Measurements from ENCODE around the gene TSACC.

The TSACC gene

GRCh38 chr1:156379420-156380165 lies 41.3 kb downstream of the TSACC start:
- TF ChIP-seq GATA2 (IDR thresholded peaks at IDR 0.05; ENCODE audit: low read depth, low read length) (peak; percentile 46; the same call in 1 of the 2 replicates), GATA3 (IDR thresholded peaks at IDR 0.05; ENCODE audit: low read depth, low read length) (no peak)

GRCh38 chr1:156382561-156382960 lies 44.2 kb downstream of the TSACC start:
- TF ChIP-seq GATA3 (IDR thresholded peaks at IDR 0.05; ENCODE audit: low read depth, low read length) (no peak), GATA2 (IDR thresholded peaks at IDR 0.05; ENCODE audit: low read depth, low read length) (no peak)

- no peak for TF ChIP-seq GATA2 (IDR thresholded peaks at IDR 0.05; ENCODE audit: low read depth, low read length)
- no peak for TF ChIP-seq GATA3 (IDR thresholded peaks at IDR 0.05; ENCODE audit: low read depth, low read length)
These were observed 44.7 kb downstream of the TSACC start for GRCh38 chr1:156383023-156383422.

GRCh38 chr1:156384007-156384406 lies 45.7 kb downstream of the TSACC start:
- no peak for TF ChIP-seq GATA3 (IDR thresholded peaks at IDR 0.05; ENCODE audit: low read depth, low read length)

GRCh38 chr1:156384658-156385057 lies 46.3 kb downstream of the TSACC start:
- TF ChIP-seq GATA2 (IDR thresholded peaks at IDR 0.05; ENCODE audit: low read depth, low read length) (no peak), GATA3 (IDR thresholded peaks at IDR 0.05; ENCODE audit: low read depth, low read length) (no peak)

GRCh38 chr1:156385534-156386031 lies 47.3 kb downstream of the TSACC start:
- no peak for TF ChIP-seq GATA3 (IDR thresholded peaks at IDR 0.05; ENCODE audit: low read depth, low read length)
- no peak for TF ChIP-seq GATA2 (IDR thresholded peaks at IDR 0.05; ENCODE audit: low read depth, low read length)

- no peak for TF ChIP-seq GATA2 (IDR thresholded peaks at IDR 0.05; ENCODE audit: low read depth, low read length)
- TF ChIP-seq GATA3 (IDR thresholded peaks at IDR 0.05; ENCODE audit: low read depth, low read length): no peak
These were observed 48.0 kb downstream of the TSACC start for GRCh38 chr1:156386134-156386901.

- TF ChIP-seq GATA2 (IDR thresholded peaks at IDR 0.05; ENCODE audit: low read depth, low read length): no peak
- no peak for TF ChIP-seq GATA3 (IDR thresholded peaks at IDR 0.05; ENCODE audit: low read depth, low read length)
These were observed 48.9 kb downstream of the TSACC start for GRCh38 chr1:156386949-156387869.

- TF ChIP-seq GATA2 (IDR thresholded peaks at IDR 0.05; ENCODE audit: low read depth, low read length) (no peak), GATA3 (IDR thresholded peaks at IDR 0.05; ENCODE audit: low read depth, low read length) (no peak)
These were observed 49.5 kb downstream of the TSACC start for GRCh38 chr1:156387870-156388173.

GRCh38 chr1:156388174-156389137 lies 50.1 kb downstream of the TSACC start:
- TF ChIP-seq GATA3 (IDR thresholded peaks at IDR 0.05; ENCODE audit: low read depth, low read length) (no peak), GATA2 (IDR thresholded peaks at IDR 0.05; ENCODE audit: low read depth, low read length) (no peak)

GRCh38 chr1:156389311-156389710 lies 51.0 kb downstream of the TSACC start:
- TF ChIP-seq GATA3 (IDR thresholded peaks at IDR 0.05; ENCODE audit: low read depth, low read length): no peak
- no peak for TF ChIP-seq GATA2 (IDR thresholded peaks at IDR 0.05; ENCODE audit: low read depth, low read length)

- TF ChIP-seq GATA3 (IDR thresholded peaks at IDR 0.05; ENCODE audit: low read depth, low read length) (no peak), GATA2 (IDR thresholded peaks at IDR 0.05; ENCODE audit: low read depth, low read length) (no peak)
These were observed 52.4 kb downstream of the TSACC start for GRCh38 chr1:156390469-156391365.
